ENCODE results near the gene IFNA5.
A peak's percentile ranks its signal among the peaks of the same experiment; 100 is the strongest.

IFNA5 gene

GRCh38 chr9:21305213-21305612 lies at the start of gene IFNA5:
Gene IFNA5, minus strand, starts transcription at chr9:21305313. Its CDS starts 57 bp downstream, at chr9:21305256.
- DNase-seq (ENCODE audit: low read depth) = no peak

DNA sequence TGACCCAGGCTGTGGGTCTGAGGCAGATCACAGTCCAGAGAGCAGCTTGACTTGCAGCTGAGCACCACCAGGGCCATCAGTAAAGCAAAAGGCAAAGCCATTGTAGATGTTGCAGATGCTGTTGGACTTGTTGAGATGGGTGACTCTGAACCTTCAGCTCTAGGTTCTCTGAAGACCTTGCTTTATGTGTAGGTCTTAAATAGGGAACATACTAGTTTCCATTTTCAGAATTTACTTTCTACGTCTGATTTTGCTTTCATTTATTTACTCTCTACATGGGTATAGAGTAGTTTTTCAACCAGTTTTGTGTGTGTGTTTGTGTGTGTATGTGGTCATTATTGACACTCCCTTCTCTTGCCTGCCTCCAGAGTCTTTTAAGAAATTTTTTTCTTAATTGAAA lies 45.7 kb upstream of the IFNA5 start, which contains the start of gene IFNA6:
Gene IFNA6, minus strand, starts transcription at position 101 of the 400 bp plus-strand sequence. Its CDS starts 0 bp downstream, at position 101.
- no peak for DNase-seq (ENCODE audit: low read depth)

- no peak for DNase-seq (ENCODE audit: low read depth)
Observed at GRCh38 chr9:21348430-21348970, 43.4 kb upstream of the IFNA5 start.

- no peak for DNase-seq (ENCODE audit: low read depth)
Observed at GRCh38 chr9:21340735-21341134, 35.6 kb upstream of the IFNA5 start.

DNA sequence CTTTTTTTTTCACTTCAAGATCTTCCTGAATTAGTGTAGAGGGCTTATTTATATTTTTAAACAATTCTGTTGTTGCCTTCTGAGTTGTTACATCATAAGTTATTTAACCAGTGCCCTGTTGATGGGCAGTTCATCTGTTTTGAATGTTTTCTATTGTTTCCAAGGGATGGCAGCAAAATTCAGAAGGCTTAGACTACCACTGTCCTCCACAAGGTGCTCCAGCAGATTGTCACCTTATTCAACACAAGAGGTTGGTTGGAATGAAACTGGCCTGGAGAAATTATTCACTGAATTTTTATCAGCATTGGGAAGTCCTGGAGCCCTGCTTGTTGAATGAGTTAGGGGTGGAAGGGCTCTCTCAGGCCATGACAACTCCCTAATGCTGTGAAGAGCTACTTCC lies 31.3 kb upstream of the IFNA5 start:
- no peak for DNase-seq (ENCODE audit: low read depth)

DNA sequence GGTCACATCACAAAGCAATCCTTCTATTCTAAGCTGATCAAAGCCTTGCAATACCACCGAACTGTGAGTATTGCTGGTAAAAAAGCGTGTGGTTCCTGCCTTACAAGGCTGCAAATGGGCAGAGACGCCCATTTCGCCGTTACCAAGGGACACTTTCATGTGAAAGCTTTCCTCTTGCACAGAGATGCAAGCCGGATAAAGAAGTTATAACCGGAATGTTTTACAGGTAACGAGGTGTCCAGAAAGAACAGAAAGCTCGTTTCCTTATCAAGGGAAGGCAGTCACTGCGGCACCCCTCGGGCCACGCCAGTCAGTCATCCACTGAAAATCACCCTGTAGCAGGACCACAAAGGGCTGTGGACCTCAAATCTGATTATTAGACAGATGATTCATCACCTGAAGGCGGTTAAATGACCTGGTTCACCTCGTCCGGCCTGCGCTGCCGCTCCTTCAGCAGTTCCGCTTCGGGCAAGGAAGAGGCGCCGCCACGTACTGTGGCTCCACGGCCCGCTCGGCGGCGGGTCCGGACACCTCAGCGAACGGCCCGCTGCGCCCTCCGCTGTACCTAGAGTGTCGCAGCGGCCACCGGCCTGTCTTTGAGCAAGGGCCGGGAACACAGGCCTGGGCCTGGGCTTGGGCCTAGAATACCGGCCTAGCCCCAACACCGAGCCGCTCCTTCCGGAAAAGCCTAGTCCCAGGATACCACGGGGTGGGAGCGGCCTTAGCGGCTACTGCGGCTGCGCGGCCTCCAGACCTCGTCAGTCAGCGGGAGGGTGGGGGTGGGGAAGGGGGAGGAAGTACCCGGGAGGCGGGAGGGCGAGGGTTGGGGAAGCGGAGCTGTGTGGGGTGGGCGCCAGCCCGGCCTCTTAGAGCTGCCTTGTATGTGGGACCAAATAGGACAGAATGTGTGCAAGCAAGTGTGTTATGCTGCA lies 29.9 kb upstream of the IFNA5 start, which contains the start of gene KLHL9:
Gene KLHL9, minus strand, starts transcription at position 704 of the 932 bp plus-strand sequence. Its CDS starts 545 bp downstream, at position 159.
- DNase-seq (ENCODE audit: low read depth) = peak; percentile 76

- no peak for DNase-seq (ENCODE audit: low read depth)
Observed at GRCh38 chr9:21333226-21333625, 28.1 kb upstream of the IFNA5 start.

- DNase-seq (ENCODE audit: low read depth) = no peak
Observed at GRCh38 chr9:21331676-21332402, 26.7 kb upstream of the IFNA5 start.

DNA sequence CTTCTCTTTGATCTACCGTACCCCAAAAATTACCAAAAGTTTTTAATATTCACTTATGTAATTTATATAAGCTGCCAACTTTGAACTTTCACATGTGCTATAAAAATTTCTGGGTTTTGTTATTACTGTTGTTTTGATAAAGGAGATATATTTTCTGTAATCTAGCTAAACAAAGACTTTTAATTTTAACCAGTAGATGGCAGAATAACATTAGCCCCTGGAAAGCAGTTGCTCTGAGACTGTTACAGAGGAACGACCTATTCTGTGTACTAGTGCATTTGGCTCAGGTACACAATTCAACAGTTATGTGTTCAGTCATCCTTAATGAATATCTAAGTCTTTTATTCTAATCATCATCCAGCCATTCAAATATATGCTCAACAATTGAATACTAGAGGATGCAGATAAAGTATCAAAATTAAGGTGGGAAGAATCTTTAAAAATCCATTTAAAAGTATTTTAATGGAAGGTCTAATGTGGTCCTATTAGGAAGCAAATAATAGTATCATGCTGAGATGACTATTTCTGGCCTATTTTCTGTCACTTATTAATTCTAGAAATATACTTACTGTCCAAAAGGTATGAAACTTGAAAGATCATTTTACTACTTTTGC lies 21.5 kb upstream of the IFNA5 start:
- DNase-seq (ENCODE audit: low read depth) = peak; percentile 16

- DNase-seq (ENCODE audit: low read depth) = no peak
Observed at GRCh38 chr9:21324047-21324446, 18.9 kb upstream of the IFNA5 start.

- no peak for DNase-seq (ENCODE audit: low read depth)
Observed at GRCh38 chr9:21322911-21323461, 17.9 kb upstream of the IFNA5 start.

- DNase-seq (ENCODE audit: low read depth) = no peak
Observed at GRCh38 chr9:21320465-21320864, 15.4 kb upstream of the IFNA5 start.

GRCh38 chr9:21317956-21318923 lies 13.1 kb upstream of the IFNA5 start:
- peak; percentile 12 for DNase-seq (ENCODE audit: low read depth)

GRCh38 chr9:21316860-21317259 lies 11.7 kb upstream of the IFNA5 start:
- DNase-seq (ENCODE audit: low read depth) = no peak

DNA sequence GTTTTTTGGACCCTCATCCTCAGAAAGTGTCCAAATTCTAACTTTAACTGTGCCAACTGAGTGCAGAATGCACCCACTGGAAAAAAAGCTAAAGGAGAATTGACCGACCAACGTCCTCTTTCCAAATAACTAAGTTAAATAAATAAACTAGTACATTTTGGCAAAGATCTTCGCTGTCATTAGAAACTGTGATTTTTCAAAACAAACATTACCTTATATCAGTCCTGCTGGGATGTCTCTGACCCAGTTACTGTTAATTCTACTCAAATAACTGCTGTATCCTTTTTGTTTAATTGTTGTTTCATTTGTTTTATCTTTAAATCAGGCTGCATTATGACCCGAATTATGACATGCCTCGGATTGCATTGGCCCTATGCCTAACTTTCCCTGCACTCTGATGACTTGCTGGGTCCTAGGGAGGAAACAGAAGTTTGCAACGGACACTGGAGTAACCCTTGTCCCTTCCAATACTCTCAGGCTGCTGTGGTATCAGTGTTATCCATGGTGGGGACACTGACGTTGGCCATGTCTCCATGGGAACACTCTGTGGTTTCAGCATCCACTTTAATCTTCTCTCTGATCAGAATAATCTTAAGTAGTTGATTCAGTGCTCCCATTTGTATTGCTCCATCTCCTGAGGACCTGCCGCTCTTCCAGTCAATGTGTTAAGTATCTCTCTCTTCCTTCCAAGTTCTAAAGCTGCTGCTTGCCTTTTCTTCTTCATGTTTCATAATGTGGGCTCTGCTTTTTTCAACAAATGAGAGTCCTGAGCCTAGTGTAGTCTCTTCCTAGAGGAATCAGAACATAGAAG lies 11.1 kb upstream of the IFNA5 start:
- DNase-seq (ENCODE audit: low read depth) = no peak

DNA sequence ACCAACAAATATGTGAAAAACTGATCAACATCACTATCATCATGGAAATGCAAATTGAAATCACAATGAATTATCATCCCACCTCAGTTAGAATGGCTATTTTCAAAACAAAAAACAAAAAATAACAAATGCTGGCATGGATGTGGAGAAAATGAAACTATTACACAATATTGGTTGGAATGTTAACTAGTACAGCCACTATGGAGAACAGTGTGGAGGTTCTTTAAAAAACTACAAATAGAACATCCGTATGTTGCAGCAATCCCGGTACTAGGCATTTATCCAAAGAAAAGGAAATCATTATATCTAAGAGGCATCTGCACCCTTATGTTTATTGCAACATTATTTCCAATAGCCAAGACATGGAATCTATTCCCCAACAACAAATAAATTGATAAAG lies 9.0 kb upstream of the IFNA5 start:
- DNase-seq (ENCODE audit: low read depth) = no peak

DNA sequence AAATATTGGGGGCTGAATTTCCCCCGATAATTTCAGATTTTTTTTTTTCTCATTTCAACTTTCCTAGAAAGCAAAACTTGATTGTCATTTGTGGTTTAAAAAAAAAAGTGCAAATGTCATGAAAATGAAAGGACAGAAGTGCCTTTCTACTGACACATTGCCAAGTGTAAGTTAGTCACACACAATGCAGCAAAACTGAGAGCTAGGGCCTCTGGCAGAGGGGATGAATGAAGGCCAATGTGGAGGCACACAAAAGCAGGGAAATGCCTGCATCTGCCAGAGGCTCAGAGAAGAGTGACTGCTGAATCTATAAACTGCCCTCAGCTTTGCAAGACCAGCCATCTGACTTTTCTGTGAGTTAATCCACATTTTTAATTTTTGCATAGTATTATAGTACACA lies 6.8 kb upstream of the IFNA5 start:
- no peak for DNase-seq (ENCODE audit: low read depth)

GRCh38 chr9:21295992-21296391 lies 9.1 kb downstream of the IFNA5 start:
- no peak for DNase-seq (ENCODE audit: low read depth)

DNA sequence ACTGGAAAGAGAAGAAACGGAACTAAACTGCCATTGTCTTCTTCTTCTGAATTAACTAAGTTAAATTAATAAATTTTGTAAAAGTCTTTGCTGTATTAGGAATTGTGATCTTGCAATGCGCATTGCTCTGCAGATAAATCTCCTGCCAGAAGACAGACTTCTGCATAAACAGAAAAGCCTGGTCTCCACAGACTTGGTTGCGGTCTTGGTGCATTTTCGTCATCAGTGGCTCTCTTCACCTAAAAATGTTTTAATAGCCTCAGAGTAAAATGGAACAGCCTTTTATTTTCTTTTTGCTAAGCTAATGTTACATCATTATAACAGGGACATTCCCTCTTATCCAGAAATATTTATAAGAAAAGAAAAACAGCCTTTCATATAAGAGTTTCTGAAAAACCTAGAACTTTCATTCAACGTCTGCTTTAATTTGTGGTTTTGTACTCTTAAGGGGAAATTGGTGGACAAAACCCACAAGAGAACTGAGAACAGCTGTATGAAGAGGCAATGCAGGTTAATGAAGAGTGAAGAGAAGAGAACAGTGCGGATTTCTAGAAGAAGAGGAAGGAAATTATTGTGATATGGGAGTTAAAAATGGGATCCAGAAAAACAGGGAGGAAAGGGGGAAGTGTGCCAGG lies 10.1 kb downstream of the IFNA5 start:
- DNase-seq (ENCODE audit: low read depth) = no peak
